ENCODE data around the gene PFN3.
"Not testable (repeated sequence)": the region's sequence is repeated elsewhere in the genome, so short reads cannot be mapped to it uniquely, and the experiment has no call there.

The PFN3 gene

DNA sequence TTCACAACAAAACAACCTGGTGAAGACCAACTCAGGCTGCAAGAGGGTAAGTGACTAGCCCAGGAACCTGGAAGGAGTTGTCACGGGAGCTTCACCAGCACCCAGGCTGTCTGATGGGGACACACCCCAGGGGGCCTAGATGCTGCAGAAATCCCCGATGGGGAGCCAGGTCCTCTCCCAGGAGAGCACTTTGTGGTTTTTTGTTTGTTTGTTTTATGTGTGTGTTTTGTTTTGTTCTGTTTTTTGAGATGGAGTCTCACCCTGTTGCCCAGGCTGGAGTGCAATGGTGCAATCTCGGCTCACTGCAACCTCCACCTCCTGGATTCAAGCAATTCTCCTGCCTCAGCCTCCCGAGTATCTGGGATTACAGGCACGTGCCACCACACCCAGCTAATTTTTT, 24.9 kb downstream of the PFN3 start:
- not testable (repeated sequence) for DNase-seq (ENCODE audit: low read depth in 2 of 2, low spot score in 1 of 2)

DNA sequence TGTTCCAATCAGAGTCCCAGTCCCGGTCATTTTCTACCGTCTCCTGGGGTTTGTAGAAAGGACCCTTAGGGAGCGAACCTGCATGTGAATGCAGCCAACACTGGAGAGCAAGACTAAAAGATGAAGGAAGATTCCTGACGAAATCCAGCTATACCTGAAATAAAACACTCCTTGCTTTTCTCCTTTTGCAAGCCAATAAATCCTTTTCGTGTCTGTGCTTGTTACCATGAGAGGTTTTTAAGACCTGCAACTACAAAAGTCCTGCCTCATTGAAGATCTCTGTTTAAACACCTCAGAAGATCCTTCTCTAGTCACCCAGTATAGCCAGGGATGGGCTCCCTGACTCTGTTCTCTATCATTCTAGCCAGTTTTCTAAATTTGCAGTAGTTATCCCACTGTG, 26.2 kb downstream of the PFN3 start:
- no peak for DNase-seq (ENCODE audit: low read depth in 2 of 2, low spot score in 1 of 2)

DNA sequence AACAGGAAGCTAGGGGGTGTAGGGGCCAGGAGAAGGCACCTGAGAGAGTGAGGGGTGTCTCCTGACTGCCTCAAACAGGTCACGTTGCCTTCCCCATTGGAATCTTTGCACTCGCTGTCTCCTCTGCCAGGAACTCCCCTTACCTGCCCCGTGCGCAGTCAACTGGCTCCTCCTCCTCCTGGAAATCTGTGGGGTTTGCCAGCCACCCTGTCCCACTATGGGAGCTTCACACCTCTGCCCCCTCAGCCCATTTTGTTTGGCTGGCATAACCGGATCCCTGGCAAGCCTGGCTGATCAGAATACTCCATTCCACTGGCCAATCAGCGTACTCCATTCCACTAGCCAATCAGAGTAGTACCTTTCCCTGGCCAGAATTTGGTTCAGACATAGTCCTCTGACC, 26.7 kb downstream of the PFN3 start:
- DNase-seq (ENCODE audit: low read depth in 2 of 2, low spot score in 1 of 2), result no peak

- DNase-seq (ENCODE audit: low read depth in 2 of 2, low spot score in 1 of 2), result no peak
Measured at GRCh38 chr5:177372910-177373309, 27.6 kb downstream of the PFN3 start.

- no peak for DNase-seq (ENCODE audit: low read depth in 2 of 2, low spot score in 1 of 2)
Measured at GRCh38 chr5:177372034-177372896, 28.2 kb downstream of the PFN3 start.

GRCh38 chr5:177371120-177372033, 29.1 kb downstream of the PFN3 start:
- DNase-seq (ENCODE audit: low read depth in 2 of 2, low spot score in 1 of 2), result no peak

DNA sequence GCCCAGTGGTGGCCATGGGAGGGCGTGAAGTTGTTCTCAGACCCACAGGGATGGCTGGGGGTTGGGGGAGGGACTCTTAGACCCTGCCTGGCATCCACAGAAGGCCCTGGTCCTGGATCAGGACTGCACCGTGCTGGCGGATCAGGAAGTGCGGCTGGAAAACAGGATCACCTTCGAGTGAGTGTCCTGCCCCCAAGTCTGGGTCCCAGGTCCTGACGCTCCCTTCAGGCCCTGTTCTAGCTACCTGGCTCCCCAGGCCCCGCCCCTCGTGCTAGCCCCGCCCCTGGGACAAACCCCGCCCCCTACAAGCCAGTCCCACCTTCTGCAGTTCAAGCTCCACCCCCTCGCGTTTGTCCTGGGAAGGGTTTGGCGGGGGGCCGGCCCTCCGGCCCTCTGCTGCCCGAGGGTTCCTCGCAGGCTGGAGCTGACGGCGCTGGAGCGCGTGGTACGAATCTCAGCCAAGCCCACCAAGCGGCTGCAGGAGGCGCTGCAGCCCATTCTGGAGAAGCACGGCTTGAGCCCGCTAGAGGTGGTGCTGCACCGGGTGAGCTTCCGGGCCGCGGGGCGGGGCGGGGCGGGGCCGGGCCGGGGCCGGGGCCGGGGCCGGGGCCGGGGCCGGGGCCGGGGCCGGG, 29.9 kb downstream of the PFN3 start:
- no peak for DNase-seq (ENCODE audit: low read depth in 2 of 2, low spot score in 1 of 2)

- no peak for DNase-seq (ENCODE audit: low read depth in 2 of 2, low spot score in 1 of 2)
Measured at GRCh38 chr5:177369645-177370440, 30.6 kb downstream of the PFN3 start.

- no peak for DNase-seq (ENCODE audit: low read depth in 2 of 2, low spot score in 1 of 2)
Measured at GRCh38 chr5:177368869-177369644, 31.4 kb downstream of the PFN3 start.

GRCh38 chr5:177367981-177368868, 32.2 kb downstream of the PFN3 start:
- no peak for DNase-seq (ENCODE audit: low read depth in 2 of 2, low spot score in 1 of 2)

- DNase-seq (ENCODE audit: low read depth in 2 of 2, low spot score in 1 of 2), result no peak
Measured at GRCh38 chr5:177367323-177367848, 33.1 kb downstream of the PFN3 start.

DNA sequence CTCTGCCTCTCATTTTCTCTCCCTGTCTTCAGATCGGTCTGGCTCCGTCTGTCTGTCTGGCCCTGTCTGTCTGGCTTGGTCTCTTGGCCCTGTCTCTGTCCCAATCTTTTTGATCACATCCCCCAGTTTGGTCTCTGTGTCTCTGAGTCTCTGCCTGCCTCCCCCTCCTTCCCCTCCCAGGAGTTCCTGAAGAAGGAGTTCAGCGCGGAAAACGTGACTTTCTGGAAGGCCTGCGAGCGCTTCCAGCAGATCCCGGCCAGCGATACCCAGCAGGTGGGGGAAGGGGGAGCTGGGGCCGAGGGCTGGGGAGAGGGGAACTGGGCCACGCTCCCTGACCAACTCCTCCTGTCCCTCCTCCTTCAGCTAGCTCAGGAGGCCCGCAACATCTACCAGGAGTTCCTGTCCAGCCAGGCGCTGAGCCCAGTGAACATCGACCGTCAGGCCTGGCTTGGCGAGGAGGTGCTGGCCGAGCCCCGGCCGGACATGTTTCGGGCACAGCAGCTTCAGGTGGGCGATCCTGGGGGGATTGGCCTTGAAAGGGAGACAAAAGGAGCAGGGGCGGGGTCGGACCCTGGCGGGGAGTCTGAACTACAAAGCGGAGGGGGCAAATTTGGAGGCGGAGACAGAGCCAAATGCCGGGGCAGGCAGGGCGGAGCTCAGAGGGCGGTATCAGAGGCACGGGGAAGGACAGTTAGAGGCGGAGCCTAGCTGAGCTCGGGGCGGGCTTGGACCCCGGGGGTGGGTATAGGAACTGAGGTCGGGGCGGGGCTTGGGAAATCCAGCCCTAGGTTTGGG, 33.7 kb downstream of the PFN3 start:
- no peak for DNase-seq (ENCODE audit: low read depth in 2 of 2, low spot score in 1 of 2)

- no peak for DNase-seq (ENCODE audit: low read depth in 2 of 2, low spot score in 1 of 2)
Measured at GRCh38 chr5:177365845-177366527, 34.5 kb downstream of the PFN3 start.

GRCh38 chr5:177364159-177364962, 36.1 kb downstream of the PFN3 start:
- no peak for DNase-seq (ENCODE audit: low read depth in 2 of 2, low spot score in 1 of 2)

DNA sequence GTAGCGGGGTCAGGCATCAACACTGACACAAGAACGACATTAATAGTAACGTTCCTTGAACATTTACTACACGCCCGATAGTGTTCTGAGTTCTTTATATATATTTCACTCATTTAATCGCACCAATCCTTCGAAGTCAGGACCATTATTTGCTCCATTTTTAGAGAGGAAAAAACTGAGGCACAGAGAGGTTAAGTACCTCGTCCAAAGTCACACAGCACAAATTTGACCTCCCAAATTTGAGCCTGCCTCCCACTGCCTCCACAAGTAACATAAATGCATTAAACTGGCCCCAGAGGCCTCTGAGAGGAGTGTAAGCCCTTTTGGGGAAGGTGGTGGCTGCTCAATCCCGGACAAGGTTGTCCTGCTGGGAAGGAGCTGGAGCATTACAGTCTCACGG, 36.9 kb downstream of the PFN3 start:
- DNase-seq (ENCODE audit: low read depth in 2 of 2, low spot score in 1 of 2), result no peak
